Pancreas (tissue), 10 donors: ENCODE results near the gene DLGAP1. TPM values are rescaled to one million over a fixed set of nuclear protein-coding genes. Genes with fewer than 3 reads are reported as not detected.

Experiments used
- ATAC-seq, 4 donors: fragments of 200-7000 bp; cut with Tn5 transposase; one replicate each; pipeline versions ENCODE4 v1.8.0 to v1.9.1; 2020; ENCODE audit warnings: mild to moderate bottlenecking in 4 of 4, moderate library complexity in 4 of 4
- DNase-seq, 6 donors: peaks; one replicate each; pipeline ENCODE4 v3.0.0-alpha.2; 2020
- FAIRE-seq: peaks from 2 replicates; lab custom pipeline; 2012; peaks lifted over from hg19 to GRCh38; lab: Jason Lieb, UNC
- H3K27ac ChIP-seq, 4 donors: fragments of 200-600 bp; sonication (generic); 1 replicate in 3 of 4; 2 replicates in 1 of 4; pipeline versions ENCODE4 v1.5.0 to v1.8.0; 2020
- H3K27me3 ChIP-seq, 4 donors: fragments of 200-600 bp; one replicate each; pipeline ENCODE4 v1.8.0; 2021
- H3K36me3 ChIP-seq, 3 donors: fragments of 200-600 bp; sonication (generic) in 1 of 3; one replicate each; pipeline versions ENCODE4 v1.5.0 to v1.8.0; 2020 to 2021
- H3K4me1 ChIP-seq, 3 donors: fragments of 200-600 bp; one replicate each; pipeline ENCODE4 v1.8.0; 2021
- H3K4me3 ChIP-seq, 4 donors: fragments of 200-600 bp; sonication (generic) in 2 of 4; one replicate each; pipeline versions ENCODE4 v1.5.0 to v1.8.0; 2020 to 2021
- H3K9me3 ChIP-seq, 4 donors: fragments of 200-600 bp; one replicate each; pipeline ENCODE4 v1.8.0; 2021
- CTCF ChIP-seq, 4 donors: fragments of 200-600 bp; sonication (generic) in 3 of 4; IDR thresholded peaks; one replicate each; pipeline versions ENCODE4 v1.5.0 to v1.8.0; 2021; ENCODE audit warnings: antibody characterized with exemption in 4 of 4
- WGBS, 2 donors: extraction: QIAGEN DNeasy Blood & Tissue Kit; methylation state at CpG; one replicate each; pipeline ENCODE4 v1.1.7; 2013; 5-methylcytosine and 5-hydroxymethylcytosine counted together
- intact Hi-C, 3 donors: fragments of 100-400 bp; cut with DNase I; formaldehyde crosslinking; loops; one replicate each; pipeline versions ENCODE4 v1.11.1 to v1.14.2; 2022
- polyA plus RNA-seq, 2 donors: library from polyadenylated mRNA; stranded (reverse); fragments of 200-250 nt; gene quantifications; one replicate each; pipeline ENCODE4 v1.2.3, GENCODE V29; 2013
- total RNA-seq, 6 donors: library from RNA; stranded (reverse); fragmentation: NEBNext Ultra II Directional in 4 of 6; extraction: Animal tissue kit (Norgen Biotek cat#: 25700) in 4 of 6; gene quantifications; one replicate each; pipeline versions ENCODE4 v1.2.1 to v1.2.4, GENCODE V29; 2021 to 2023
- donor health status: healthy with polysubstance abuse.
- donor health status: DM: no; HTN: no; CAD: no; lungs with moderate emphysema.
- donor health status: DM: no; HTN: no; CAD: no.
- donor health status: control.
- donor health status: control.
- donor health status: Bipolar disorder and iron deficiency.
- donor health status: DM: yes; HTN: yes; CAD: no.
- donor health status: DM: no; HTN: no; CAD: no.
- donor health status: DM: no; HTN: no; CAD: no.
- donor health status: DM: yes; HTN: yes; CAD: no.

Gene DLGAP1
- total and polyA plus RNA-seq, 8 donors = 0.12 to 0.62 (median 0.30) TPM; not detected in 2

- intact Hi-C loops = no loop called here
- no peak for DNase-seq
- Histone ChIP-seq H3K4me3 (no peak overlapping the region), H3K27ac (no peak overlapping the region), H3K27me3 (no peaks in the 10 kb centered on the region), H3K4me1 (no peaks in the 10 kb centered on the region), H3K36me3 (no peaks in the 10 kb centered on the region), H3K9me3 (no peaks in the 10 kb centered on the region)
- TF ChIP-seq CTCF (IDR thresholded peaks at IDR 0.05) = no peak
- 82 to 83% methylated on average over 2 of the region's 2 CpGs for WGBS, 2 donors
- no peak for FAIRE-seq
- ATAC-seq = no peak
These were observed 361.4 kb downstream of the DLGAP1 start for GRCh38 chr18:4093676-4094075.

GRCh38 chr18:4084382-4084900 is 370.7 kb downstream of the DLGAP1 start:
- no peaks in the 10 kb centered on the region for H3K36me3 ChIP-seq
- ATAC-seq (no peak), FAIRE-seq (no peak), DNase-seq (no peak)
- no peak for TF ChIP-seq CTCF (IDR thresholded peaks at IDR 0.05)
- no peaks in the 10 kb centered on the region for H3K9me3 ChIP-seq
- no peak overlapping the region for H3K4me3 ChIP-seq
- H3K27ac ChIP-seq = no peak overlapping the region
- H3K27me3 ChIP-seq = no peaks in the 10 kb centered on the region
- WGBS, 2 donors = 28 to 34% methylated on average over 3 of the region's 3 CpGs
- H3K4me1 ChIP-seq = no peaks in the 10 kb centered on the region
- intact Hi-C loops = no loop called here

- 37 to 44% methylated on average over 4 of the region's 4 CpGs for WGBS, 2 donors
- no peak for ATAC-seq
- Histone ChIP-seq H3K36me3 (no peaks in the 10 kb centered on the region), H3K4me1 (no peaks in the 10 kb centered on the region), H3K27me3 (no peaks in the 10 kb centered on the region), H3K9me3 (no peaks in the 10 kb centered on the region), H3K4me3 (no peak overlapping the region), H3K27ac (no peak overlapping the region)
- DNase-seq = no peak
- TF ChIP-seq CTCF (IDR thresholded peaks at IDR 0.05) = no peak
- intact Hi-C loops = no loop called here
- FAIRE-seq = no peak
These were observed 376.9 kb downstream of the DLGAP1 start for GRCh38 chr18:4078246-4078645.

GRCh38 chr18:4077721-4078120 is 377.4 kb downstream of the DLGAP1 start:
- intact Hi-C loops = no loop called here
- WGBS, 2 donors = 56 to 59% methylated on average over 2 of the region's 2 CpGs

More at GRCh38 chr18:4077721-4078120, 377.4 kb downstream of the DLGAP1 start:
- no peak for TF ChIP-seq CTCF (IDR thresholded peaks at IDR 0.05)
- Histone ChIP-seq H3K36me3 (no peaks in the 10 kb centered on the region), H3K4me1 (no peaks in the 10 kb centered on the region), H3K27me3 (no peaks in the 10 kb centered on the region), H3K4me3 (no peak overlapping the region), H3K27ac (no peak overlapping the region), H3K9me3 (no peaks in the 10 kb centered on the region)
- no peak for ATAC-seq
- no peak for FAIRE-seq
- no peak for DNase-seq
